Peyer's patch (tissue), 4 donors: ENCODE results near the gene NKD1.

Experiments used
- CTCF ChIP-seq, 6 experiments: fragments of 450-650 bp in 4 of 6; fragments of 200-600 bp in 2 of 6; sonication (generic) in 1 of 6; IDR thresholded peaks; one replicate each; pipeline ENCODE4 v1.5.1; 2017 to 2019; ENCODE audit warnings: antibody characterized with exemption in 6 of 6, mild to moderate bottlenecking in 3 of 6, moderate library complexity in 1 of 6
- POLR2A ChIP-seq, 2 donors: fragments of 450-650 bp; IDR thresholded peaks; one replicate each; pipeline ENCODE4 v1.5.1; 2017; ENCODE audit warnings: antibody characterized with exemption in 2 of 2, mild to moderate bottlenecking in 2 of 2, moderate library complexity in 2 of 2

- TF ChIP-seq CTCF (IDR thresholded peaks at IDR 0.05) (no peak), POLR2A (IDR thresholded peaks at IDR 0.05) (no peak)
These were observed 140.7 kb downstream of the NKD1 start for GRCh38 chr16:50688867-50689266.
